Activated T-helper 17 cell treated with anti-CD3 and anti-CD28 coated beads, Interleukin-2, amount 50 U/mL, for 72 hours (primary cell): ENCODE measurements around the gene OSBPL8. TPM values are rescaled to one million over a fixed set of nuclear protein-coding genes. Genes with fewer than 3 reads are reported as not detected.

Experiments
- ATAC-seq: fragments of 150-1000 bp; cut with Tn5 transposase; replicated peaks from 2 replicates; pipeline ENCODE4 v1.10.0; 2021; ENCODE audit warnings: mild to moderate bottlenecking, moderate library complexity
- H3K27ac Mint-ChIP-seq: one replicate; pipeline ENCODE4 v1.8.0; 2022; ENCODE audit warnings: mixed read lengths
- H3K27me3 Mint-ChIP-seq: one replicate; pipeline ENCODE4 v1.8.0; 2022; ENCODE audit warnings: mixed read lengths
- H3K36me3 Mint-ChIP-seq: one replicate; pipeline ENCODE4 v1.8.0; 2022; ENCODE audit warnings: low read depth, mild to moderate bottlenecking, mixed read lengths
- H3K4me1 Mint-ChIP-seq: one replicate; pipeline ENCODE4 v1.8.0; 2022; ENCODE audit warnings: mixed read lengths
- H3K4me3 Mint-ChIP-seq: one replicate; pipeline ENCODE4 v1.8.0; 2022; ENCODE audit warnings: mild to moderate bottlenecking, mixed read lengths
- H3K9me3 Mint-ChIP-seq: one replicate; pipeline ENCODE4 v1.8.0; 2022; ENCODE audit warnings: mixed read lengths
- total RNA-seq, 2 donors: library from RNA; stranded (reverse); gene quantifications; one replicate each; pipeline ENCODE4 v1.2.3, GENCODE V29; 2022

OSBPL8 gene
- total RNA-seq, 2 donors from 2014 or later, result 40.5 to 68.2 TPM

DNA sequence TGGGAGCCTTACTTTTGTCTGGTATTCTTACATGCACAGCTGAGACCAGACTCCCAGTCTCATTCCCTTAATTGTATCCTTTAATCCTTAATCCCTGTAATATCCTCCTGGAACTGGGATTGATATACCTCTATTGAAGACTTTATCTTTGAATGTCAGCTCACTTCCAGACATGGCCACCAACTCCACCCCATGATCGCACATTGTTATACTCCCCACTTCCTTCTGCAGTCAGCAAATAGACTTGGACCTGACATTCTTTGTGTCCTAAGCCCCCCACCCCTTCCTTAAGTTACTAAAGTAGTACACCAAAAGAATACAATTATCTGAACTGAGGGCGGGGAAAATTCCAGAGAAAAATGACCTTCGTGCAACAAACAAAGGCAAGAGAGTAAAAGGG lies 8.6 kb upstream of the OSBPL8 start:
- H3K9me3 Mint-ChIP-seq, result no peaks in the 10 kb centered on the region
- H3K27me3 Mint-ChIP-seq, result no peaks in the 10 kb centered on the region
- ATAC-seq, result no peak
- no peak overlapping the region for H3K27ac Mint-ChIP-seq
- no peak overlapping the region for H3K4me3 Mint-ChIP-seq
- H3K36me3 Mint-ChIP-seq, result no peaks in the 10 kb centered on the region
- peaks cover 6% of the 10 kb centered on the region for H3K4me1 Mint-ChIP-seq

DNA sequence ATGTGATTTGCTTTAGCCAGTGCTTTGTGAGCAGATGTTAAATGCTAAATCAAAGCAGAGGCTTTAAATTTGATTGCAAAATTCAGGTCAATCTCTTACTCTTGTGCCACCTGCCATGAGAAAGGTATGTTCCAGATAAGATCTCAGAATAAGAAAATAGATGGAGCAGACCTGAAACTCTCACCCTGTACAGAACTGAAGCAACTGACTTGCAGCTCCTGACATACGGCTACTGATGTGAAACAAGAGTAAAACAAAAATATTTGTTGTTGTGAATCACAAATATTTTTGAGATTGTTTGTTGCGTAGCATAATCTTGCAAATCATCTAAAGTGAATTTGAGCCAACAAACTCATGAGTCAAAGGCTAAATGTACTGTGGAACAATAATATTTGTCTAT lies 3.5 kb upstream of the OSBPL8 start:
- ATAC-seq, result no peak
- peaks cover 7% of the 10 kb centered on the region for H3K36me3 Mint-ChIP-seq
- H3K27me3 Mint-ChIP-seq, result no peaks in the 10 kb centered on the region
- H3K4me1 Mint-ChIP-seq, result no peaks in the 10 kb centered on the region
- H3K9me3 Mint-ChIP-seq, result no peaks in the 10 kb centered on the region
- no peak overlapping the region for H3K27ac Mint-ChIP-seq
- no peak overlapping the region for H3K4me3 Mint-ChIP-seq

DNA sequence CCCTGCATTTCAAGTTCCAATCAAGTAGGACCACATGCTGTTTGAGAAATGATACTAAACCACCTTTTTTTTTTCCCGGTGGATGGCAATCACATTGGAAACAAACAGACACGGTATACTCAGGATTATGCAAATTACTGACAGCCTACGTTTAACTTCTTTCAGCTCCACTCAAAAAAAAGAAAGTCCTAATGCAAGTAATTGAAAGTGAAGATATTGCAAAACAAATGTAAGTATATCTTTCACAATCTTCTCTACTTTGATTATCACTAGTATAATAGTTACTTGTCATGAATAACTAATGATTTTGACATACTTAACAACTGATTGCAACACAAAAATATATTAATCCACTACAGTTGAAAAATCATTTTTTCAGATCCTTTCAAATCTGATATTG lies 2.6 kb upstream of the OSBPL8 start:
- Mint-ChIP-seq H3K27me3 (no peaks in the 10 kb centered on the region), H3K27ac (no peak overlapping the region), H3K9me3 (no peaks in the 10 kb centered on the region), H3K36me3 (peaks cover 7% of the 10 kb centered on the region), H3K4me1 (no peaks in the 10 kb centered on the region), H3K4me3 (no peak overlapping the region)
- ATAC-seq, result no peak

- Mint-ChIP-seq H3K4me3 (peak overlapping the region; percentile 87), H3K9me3 (no peaks in the 10 kb centered on the region), H3K4me1 (peaks cover 16% of the 10 kb centered on the region), H3K27ac (peak overlapping the region; percentile 91), H3K27me3 (no peaks in the 10 kb centered on the region), H3K36me3 (peaks cover 20% of the 10 kb centered on the region)
- ATAC-seq, result no peak
These were observed 518 bp upstream of the OSBPL8 start for GRCh38 chr12:76560086-76560491.

GRCh38 chr12:76558684-76559399 lies 729 bp downstream of the OSBPL8 start:
- peak; percentile 80 for ATAC-seq
- H3K36me3 Mint-ChIP-seq, result peaks cover 25% of the 10 kb centered on the region
- no peaks in the 10 kb centered on the region for H3K9me3 Mint-ChIP-seq
- no peaks in the 10 kb centered on the region for H3K27me3 Mint-ChIP-seq
- peak overlapping the region; percentile 91 for H3K27ac Mint-ChIP-seq
- H3K4me3 Mint-ChIP-seq, result peak overlapping the region; percentile 87
- peaks cover 20% of the 10 kb centered on the region for H3K4me1 Mint-ChIP-seq

DNA sequence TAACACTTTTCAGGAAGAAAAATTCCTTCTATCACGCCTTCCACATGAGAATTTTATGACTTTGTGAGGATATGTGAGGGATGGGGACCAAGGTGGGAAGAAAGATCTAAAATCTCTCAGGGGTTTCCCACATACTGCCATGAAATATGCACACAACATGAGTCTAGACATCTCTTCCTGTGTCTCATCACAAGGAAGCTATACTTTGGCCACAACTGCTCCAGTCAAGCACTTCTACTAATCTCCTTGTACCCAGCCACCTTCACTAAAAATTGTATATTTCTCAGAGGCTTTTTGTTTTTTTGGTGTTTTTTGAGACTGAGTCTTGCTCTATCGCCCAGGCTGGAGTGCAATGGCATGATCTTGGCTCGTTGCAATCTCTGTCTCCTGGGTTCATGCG lies 3.2 kb downstream of the OSBPL8 start:
- Mint-ChIP-seq H3K27ac (no peak overlapping the region), H3K36me3 (peaks cover 25% of the 10 kb centered on the region), H3K4me3 (peak overlapping the region; percentile 36), H3K4me1 (peaks cover 26% of the 10 kb centered on the region), H3K27me3 (no peaks in the 10 kb centered on the region), H3K9me3 (no peaks in the 10 kb centered on the region)
- no peak for ATAC-seq

GRCh38 chr12:76555797-76556196 lies 3.8 kb downstream of the OSBPL8 start:
- peaks cover 26% of the 10 kb centered on the region for H3K4me1 Mint-ChIP-seq
- no peak for ATAC-seq
- no peak overlapping the region for H3K27ac Mint-ChIP-seq
- H3K27me3 Mint-ChIP-seq, result no peaks in the 10 kb centered on the region
- H3K4me3 Mint-ChIP-seq, result peak overlapping the region; percentile 36
- no peaks in the 10 kb centered on the region for H3K9me3 Mint-ChIP-seq
- peaks cover 25% of the 10 kb centered on the region for H3K36me3 Mint-ChIP-seq

DNA sequence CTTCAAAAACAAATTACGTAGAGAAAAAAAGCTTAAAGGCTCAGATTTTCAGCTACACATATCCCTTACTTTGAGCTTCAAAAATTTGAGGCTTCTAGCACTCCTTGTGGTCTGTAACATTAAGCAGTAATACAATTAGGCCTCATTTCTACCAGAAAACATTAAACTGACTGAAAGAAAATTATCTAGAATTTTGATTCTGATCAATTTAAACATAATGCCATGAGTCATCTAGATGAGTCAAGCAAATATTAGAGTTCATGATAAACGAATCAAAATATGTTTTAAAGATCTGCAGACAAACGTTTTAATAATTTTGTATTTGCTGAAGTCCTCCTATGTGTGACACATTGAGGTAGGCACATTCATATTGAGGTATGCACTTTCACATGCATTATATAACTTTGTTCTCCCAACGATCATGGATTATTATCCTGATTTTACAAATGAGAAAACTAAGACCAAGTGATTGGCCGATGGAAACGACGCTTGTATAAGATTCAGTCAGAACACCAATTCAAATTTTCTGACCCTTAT lies 4.3 kb downstream of the OSBPL8 start:
- no peaks in the 10 kb centered on the region for H3K27me3 Mint-ChIP-seq
- H3K9me3 Mint-ChIP-seq, result no peaks in the 10 kb centered on the region
- no peak overlapping the region for H3K27ac Mint-ChIP-seq
- H3K4me1 Mint-ChIP-seq, result peaks cover 27% of the 10 kb centered on the region
- peaks cover 25% of the 10 kb centered on the region for H3K36me3 Mint-ChIP-seq
- H3K4me3 Mint-ChIP-seq, result peak overlapping the region; percentile 36
- ATAC-seq, result no peak

DNA sequence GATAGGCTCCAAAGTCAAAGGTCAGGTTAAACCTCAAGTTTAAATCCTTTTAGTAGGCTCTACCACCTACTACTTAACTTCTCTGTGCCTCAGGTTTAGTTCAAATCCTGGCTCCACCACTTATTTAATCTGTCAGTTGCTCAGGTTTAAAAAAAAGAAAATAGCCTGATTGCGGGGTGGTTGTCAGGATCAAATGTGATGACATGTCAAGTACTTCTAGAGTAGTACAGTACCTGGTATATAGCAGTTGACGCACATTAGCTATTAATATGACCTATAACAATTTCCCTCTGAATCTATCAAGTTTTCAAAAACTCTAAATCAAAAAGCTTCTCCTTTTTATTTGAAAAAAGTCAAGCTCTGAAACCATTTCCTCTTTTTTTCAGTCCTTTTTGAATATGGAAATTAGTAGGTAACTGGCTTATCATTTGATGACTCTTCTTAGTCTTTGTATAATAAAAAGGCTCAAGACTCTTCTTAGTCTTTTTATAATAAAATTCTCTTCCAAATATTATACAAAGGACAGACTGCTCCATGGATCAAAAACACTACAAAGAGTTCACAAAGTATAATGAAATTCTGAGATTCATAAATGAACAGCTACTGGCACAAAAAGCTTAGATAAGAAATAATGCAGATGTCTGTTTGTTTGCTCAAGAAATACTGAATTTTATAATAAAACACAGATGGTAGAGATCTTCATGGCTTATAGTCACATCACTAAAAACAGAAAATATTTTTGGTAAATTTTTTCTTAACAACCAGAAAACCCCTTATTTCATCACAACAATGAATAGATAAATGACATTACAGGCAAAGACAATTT lies 5.0 kb downstream of the OSBPL8 start:
- H3K36me3 Mint-ChIP-seq, result peaks cover 25% of the 10 kb centered on the region
- no peaks in the 10 kb centered on the region for H3K27me3 Mint-ChIP-seq
- H3K9me3 Mint-ChIP-seq, result no peaks in the 10 kb centered on the region
- ATAC-seq, result no peak
- H3K4me3 Mint-ChIP-seq, result peak overlapping the region; percentile 36
- peaks cover 34% of the 10 kb centered on the region for H3K4me1 Mint-ChIP-seq
- H3K27ac Mint-ChIP-seq, result no peak overlapping the region

GRCh38 chr12:76552343-76552938 lies 7.1 kb downstream of the OSBPL8 start:
- Mint-ChIP-seq H3K27me3 (no peaks in the 10 kb centered on the region), H3K4me3 (no peak overlapping the region), H3K36me3 (peaks cover 19% of the 10 kb centered on the region), H3K4me1 (peaks cover 53% of the 10 kb centered on the region), H3K27ac (no peak overlapping the region), H3K9me3 (no peaks in the 10 kb centered on the region)
- no peak for ATAC-seq

- Mint-ChIP-seq H3K27me3 (no peaks in the 10 kb centered on the region), H3K36me3 (peaks cover 16% of the 10 kb centered on the region), H3K4me1 (peaks cover 54% of the 10 kb centered on the region), H3K4me3 (no peak overlapping the region), H3K27ac (no peak overlapping the region), H3K9me3 (no peaks in the 10 kb centered on the region)
- ATAC-seq, result no peak
These were observed 8.1 kb downstream of the OSBPL8 start for GRCh38 chr12:76551482-76551888.

- peaks cover 36% of the 10 kb centered on the region for H3K4me1 Mint-ChIP-seq
- ATAC-seq, result no peak
These were observed 10.4 kb downstream of the OSBPL8 start for GRCh38 chr12:76549131-76549530.

DNA sequence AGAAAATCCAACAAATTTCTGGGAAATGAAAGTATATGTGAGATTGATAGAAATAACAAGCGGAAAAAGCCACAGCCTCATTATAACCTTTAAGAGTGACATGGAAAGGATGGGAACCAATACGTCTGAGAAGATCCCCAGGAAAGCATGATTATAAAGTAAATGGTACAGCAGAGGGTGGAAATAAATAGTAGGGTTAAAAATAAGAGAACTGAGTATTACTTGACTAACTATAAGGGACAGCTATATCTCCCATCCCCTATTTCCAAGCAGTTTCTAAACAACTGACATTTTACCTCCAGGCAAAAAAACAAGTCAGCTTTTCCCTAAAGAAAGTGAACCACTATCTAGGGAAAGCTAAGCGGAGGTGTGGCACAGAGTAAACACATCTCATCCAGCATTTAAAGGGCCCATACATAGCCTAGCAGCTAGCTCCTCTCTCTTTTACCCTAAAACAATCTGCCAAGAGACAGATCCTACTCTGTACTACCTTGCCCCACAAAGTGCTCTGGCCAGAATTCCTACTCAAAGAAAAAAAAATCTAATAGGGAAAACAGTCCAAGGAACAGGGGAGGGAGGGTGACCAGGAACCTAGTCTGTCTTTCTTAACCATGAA lies 11.2 kb downstream of the OSBPL8 start:
- no peaks in the 10 kb centered on the region for H3K36me3 Mint-ChIP-seq
- peak overlapping the region; percentile 7 for H3K4me3 Mint-ChIP-seq
- H3K27me3 Mint-ChIP-seq, result no peaks in the 10 kb centered on the region
- no peaks in the 10 kb centered on the region for H3K9me3 Mint-ChIP-seq
- ATAC-seq, result no peak
- H3K27ac Mint-ChIP-seq, result peak overlapping the region; percentile 34
- peaks cover 42% of the 10 kb centered on the region for H3K4me1 Mint-ChIP-seq

More at GRCh38 chr12:76549131-76549530, 10.4 kb downstream of the OSBPL8 start:
- Mint-ChIP-seq H3K27ac (peak overlapping the region; percentile 34), H3K4me3 (peak overlapping the region; percentile 7), H3K27me3 (no peaks in the 10 kb centered on the region), H3K36me3 (no peaks in the 10 kb centered on the region), H3K9me3 (no peaks in the 10 kb centered on the region)

DNA sequence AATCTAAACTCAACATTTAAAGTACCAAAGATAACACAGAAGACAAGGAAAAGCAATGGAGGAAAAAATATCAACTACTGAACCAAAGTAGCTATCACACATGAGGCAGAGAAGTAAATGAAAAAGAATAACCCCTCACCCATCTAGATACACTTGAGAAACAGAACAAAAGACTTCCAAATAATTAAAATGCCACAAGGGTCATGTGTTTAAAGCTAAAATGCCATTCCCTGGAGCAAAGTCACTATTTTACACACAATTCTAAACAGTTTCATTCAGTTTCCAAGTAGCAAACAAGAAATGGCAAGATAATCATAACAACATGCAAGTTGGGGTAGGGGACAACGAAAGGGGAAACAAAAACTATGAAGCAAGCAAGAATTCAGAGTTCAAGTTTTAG lies 12.0 kb downstream of the OSBPL8 start:
- no peaks in the 10 kb centered on the region for H3K27me3 Mint-ChIP-seq
- ATAC-seq, result no peak
- H3K4me3 Mint-ChIP-seq, result no peak overlapping the region
- no peaks in the 10 kb centered on the region for H3K9me3 Mint-ChIP-seq
- H3K36me3 Mint-ChIP-seq, result no peaks in the 10 kb centered on the region
- H3K27ac Mint-ChIP-seq, result no peak overlapping the region
- peaks cover 42% of the 10 kb centered on the region for H3K4me1 Mint-ChIP-seq
